NCI-H1092 (cell line): ENCODE data around the gene TAF7.
"Not testable (repeated sequence)": the region's sequence is repeated elsewhere in the genome, so short reads cannot be mapped to it uniquely, and the experiment has no call there.

Experiments
- DNase-seq: peaks from one replicate; lab custom pipeline; 2025; lab: John Stamatoyannopoulos, UW

Gene TAF7

GRCh38 chr5:141338538-141339306 is 18.1 kb upstream of the TAF7 start, which contains the start of gene PCDHGA2:
TSS of gene PCDHGA2 (plus strand) at chr5:141338760.
- no peak for DNase-seq

GRCh38 chr5:141332571-141332970 is 12.0 kb upstream of the TAF7 start:
- not testable (repeated sequence) for DNase-seq

DNA sequence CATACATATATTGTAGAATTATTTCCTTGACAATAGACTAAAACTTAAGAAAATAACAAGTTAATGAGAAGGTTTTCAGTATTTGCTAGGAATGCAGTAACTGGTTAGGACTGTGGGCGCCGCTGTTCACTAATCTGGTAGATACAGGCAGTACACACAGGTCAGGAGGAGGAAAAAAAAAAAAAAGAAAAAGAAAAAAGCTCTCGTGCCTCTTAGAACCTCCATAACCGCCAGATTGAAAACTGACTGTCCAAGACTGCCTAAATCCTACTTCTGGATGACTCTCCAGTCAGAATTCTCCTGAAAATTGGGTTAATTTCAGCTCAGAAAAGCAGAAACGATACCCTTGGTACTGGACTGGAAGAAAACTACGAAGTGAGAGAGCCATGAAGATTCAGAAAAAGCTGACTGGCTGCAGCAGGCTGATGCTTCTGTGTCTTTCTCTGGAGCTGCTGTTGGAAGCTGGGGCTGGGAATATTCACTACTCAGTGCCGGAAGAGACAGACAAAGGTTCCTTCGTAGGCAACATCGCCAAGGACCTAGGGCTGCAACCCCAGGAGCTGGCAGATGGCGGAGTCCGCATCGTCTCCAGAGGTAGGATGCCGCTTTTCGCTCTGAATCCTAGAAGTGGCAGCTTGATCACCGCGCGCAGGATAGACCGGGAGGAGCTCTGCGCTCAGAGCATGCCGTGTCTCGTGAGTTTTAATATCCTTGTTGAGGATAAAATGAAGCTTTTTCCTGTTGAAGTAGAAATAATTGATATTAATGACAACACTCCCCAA is 9.9 kb upstream of the TAF7 start, which contains the start of gene PCDHGA1:
Gene PCDHGA1, plus strand, starts transcription at position 216 of the 782 bp plus-strand sequence.
- no peak for DNase-seq

DNA sequence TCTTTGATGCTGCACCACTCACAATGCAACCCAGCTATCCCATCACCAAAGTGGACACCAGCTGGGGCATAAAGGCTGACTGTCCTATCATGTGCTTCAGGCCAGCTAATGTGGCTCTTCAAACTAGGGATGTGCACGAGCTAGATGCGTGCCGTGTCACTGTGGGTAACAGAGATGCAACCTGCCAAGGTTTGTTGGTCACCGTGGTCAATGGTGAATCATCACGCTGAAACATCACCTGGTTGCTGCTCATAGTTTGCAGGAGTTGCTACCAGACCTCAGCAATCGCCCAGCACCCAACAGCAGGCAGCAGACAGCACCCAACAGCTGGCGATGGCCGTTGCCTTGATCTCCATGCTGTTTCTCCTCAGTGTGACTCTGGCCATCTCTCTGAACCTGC is 7.6 kb upstream of the TAF7 start:
- DNase-seq: no peak

DNA sequence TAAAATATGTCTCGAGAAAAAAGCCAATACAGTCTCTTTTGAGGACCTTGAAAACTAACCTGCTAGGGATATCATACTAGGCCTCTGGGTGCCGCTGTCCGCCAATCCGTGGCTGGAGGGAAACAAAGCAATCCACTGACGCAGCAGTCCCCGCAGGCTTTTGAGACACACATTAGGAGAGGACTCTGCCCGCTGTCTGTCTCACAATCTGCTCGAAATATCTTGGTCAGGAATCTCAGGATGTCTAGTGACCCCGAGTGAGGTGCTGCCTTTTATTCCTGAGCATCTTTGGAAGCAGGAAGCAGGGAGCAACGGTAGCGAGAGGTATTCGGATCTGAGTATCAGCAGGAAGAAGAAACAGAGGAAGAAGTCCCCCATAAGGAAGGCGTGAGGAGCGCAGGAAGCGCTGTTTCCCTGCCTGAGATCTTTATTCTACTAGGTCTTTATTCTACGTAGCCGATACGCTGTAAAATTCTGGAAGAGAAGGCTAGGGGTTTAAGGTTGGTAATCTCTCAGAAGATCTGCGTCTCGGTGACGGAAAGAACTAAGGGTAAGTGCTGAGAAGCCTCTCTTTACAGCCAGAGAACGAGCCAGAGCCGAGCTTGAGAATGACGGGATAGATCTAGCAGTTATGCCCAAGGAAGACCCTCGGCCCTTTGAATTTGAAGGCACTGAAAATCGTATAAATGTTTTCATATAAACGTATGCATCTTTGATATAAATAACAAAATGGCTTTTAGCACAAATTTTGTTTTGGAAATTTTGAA is 5.7 kb upstream of the TAF7 start:
- DNase-seq: no peak

- DNase-seq: no peak
These were observed 1.7 kb upstream of the TAF7 start for GRCh38 chr5:141322261-141322660.

- no peak for DNase-seq
These were observed 885 bp downstream of the TAF7 start for GRCh38 chr5:141319699-141320098.

DNA sequence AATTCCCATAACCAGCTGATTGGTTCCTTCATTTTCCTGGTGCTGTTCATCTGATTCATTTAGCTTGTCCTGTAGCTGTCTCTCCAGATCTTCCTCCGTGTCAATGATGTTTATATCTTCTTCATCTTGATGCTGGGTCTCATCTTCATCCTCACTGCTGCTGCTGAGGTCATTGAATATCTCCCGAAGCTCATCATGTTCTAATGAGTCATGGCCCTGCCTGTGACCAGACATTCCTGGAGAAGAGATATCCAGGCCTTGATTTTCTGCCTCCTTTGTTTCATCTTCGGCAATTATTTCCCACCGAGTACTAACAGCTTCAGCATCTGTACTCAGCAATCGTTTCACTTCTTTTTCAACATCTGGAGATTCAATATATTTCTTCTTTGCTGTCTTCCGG is 1.4 kb downstream of the TAF7 start:
- no peak for DNase-seq

GRCh38 chr5:141316963-141317362 is 3.6 kb downstream of the TAF7 start:
- DNase-seq: not testable (repeated sequence)

GRCh38 chr5:141313711-141314110 is 6.9 kb downstream of the TAF7 start:
- no peak for DNase-seq

GRCh38 chr5:141306630-141307029 is 14.0 kb downstream of the TAF7 start:
- no peak for DNase-seq

DNA sequence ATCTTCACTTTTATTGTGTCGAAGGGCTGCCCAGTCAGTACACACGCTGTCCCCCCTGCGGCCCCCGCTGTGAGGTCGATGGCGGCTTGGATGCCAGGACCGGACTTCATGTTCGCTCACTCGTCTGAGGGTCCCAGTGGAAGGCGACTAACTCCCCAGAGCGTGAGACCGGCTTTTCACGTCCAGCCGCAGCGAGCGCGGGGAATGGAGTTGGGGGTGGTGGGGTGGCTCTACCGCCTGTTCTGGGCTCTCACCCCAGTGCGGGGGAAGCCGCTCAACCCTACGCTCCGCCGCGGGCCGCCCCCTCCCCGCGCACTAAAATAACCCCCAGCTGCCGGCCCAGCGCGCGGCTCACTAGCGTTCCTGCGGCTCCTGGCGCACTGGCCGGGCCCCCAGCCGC is 16.8 kb downstream of the TAF7 start, which contains the start of gene SLC25A2:
Gene SLC25A2, minus strand, starts transcription at position 294 of the 400 bp plus-strand sequence. Its CDS starts 184 bp downstream, at position 110.
- DNase-seq: no peak

- DNase-seq: no peak
These were observed 22.2 kb downstream of the TAF7 start for GRCh38 chr5:141298376-141298775.

GRCh38 chr5:141272906-141273305 is 47.7 kb downstream of the TAF7 start:
- no peak for DNase-seq

DNA sequence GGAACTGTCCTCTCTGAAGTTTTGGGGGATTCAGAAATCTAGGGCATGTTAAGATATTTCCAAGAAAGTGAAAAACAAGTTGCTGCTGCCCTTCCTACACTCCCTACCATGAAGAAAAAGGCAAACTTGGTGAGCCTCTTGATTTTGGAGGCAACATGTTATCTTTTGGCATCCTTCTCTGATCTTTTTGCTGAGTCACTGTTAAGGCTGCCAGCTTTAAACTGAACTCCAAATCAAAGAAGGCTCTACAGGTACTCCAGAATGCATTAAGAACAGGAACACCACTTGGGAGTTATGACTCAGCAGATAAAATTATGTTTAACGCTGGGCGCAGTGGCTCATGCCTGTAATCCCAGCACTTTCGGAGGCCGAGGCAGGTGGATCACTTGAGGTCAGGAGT is 51.4 kb downstream of the TAF7 start:
- DNase-seq: no peak
